HUDEP-2 (cell line): ENCODE measurements around the gene MOB4.
A peak's percentile ranks its signal among the peaks of the same experiment; 100 is the strongest.
"Not testable (repeated sequence)": the region's sequence is repeated elsewhere in the genome, so short reads cannot be mapped to it uniquely, and the experiment has no call there.

Experiments
- DNase-seq, 76 experiments: peaks; one replicate each; lab custom pipeline; 2025; ENCODE audit not compliant: unreplicated experiment in 76 of 76; lab: John Stamatoyannopoulos, UW

Gene MOB4

DNA sequence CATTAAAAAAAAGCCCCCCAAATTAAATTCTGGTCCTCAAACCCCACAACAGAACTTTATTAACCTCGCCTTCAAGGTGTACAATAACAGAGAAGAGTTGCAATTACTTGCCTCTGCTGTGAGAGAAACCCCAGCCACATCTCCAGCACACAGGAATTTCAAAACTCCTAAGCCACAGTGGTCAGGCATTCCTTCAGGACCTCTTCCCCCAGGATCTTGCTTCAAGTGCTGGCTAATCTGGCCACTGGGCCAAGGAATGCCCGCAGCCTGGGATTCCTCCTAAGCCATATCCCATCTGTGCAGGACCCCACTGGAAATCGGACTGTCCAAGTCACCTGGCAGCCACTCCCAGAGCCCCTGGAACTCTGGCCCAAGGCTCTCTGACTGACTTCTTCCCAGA, 64.3 kb downstream of the MOB4 start:
- not testable (repeated sequence) for DNase-seq

- not testable (repeated sequence) for DNase-seq
Measured at GRCh38 chr2:197587255-197587654, 71.4 kb downstream of the MOB4 start.

DNA sequence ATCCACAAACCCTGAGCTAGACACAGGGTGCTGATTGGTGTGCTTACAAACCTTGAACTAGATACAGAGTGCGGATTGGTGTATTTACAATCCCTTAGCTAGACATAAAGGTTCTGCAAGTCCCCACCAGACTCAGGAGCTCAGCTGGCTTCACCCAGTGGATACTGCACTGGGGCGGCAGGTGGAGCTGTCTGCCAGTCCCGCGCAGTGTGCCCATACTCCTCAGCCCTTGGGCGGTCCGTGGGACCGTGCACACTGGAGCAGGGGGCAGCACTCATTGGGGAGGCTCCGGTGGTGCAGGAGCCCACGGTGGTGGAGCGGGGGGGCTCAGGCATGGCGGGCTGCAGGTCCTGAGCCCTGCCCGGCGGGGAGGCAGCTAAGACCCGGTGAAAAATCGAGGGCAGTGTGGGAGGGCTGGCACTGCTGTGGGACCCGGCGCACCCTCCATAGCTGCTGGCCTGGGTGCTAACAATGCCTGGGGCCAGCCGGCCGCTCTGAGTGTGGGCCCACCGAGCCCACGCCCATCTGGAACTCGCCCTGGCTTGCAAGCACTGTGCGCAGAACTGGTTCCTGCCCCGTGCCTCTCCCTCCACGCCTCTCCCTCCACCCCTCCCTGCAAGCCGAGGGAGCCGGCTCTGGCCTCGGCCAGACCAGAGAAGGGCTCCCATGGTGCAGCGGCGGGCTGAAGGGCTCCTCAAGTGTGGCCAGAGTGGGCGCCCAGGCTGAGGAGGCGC, 75.6 kb downstream of the MOB4 start:
- DNase-seq: no peak

GRCh38 chr2:197596766-197597165, 80.9 kb downstream of the MOB4 start:
- no peak for DNase-seq

- no peak for DNase-seq
Measured at GRCh38 chr2:197597166-197597565, 81.3 kb downstream of the MOB4 start.

GRCh38 chr2:197598450-197598849, 82.6 kb downstream of the MOB4 start:
- DNase-seq: no peak

GRCh38 chr2:197599285-197599965, 83.6 kb downstream of the MOB4 start:
- DNase-seq: peak in 44 of 76 experiments; percentile 1 to 39 (median 14)

DNA sequence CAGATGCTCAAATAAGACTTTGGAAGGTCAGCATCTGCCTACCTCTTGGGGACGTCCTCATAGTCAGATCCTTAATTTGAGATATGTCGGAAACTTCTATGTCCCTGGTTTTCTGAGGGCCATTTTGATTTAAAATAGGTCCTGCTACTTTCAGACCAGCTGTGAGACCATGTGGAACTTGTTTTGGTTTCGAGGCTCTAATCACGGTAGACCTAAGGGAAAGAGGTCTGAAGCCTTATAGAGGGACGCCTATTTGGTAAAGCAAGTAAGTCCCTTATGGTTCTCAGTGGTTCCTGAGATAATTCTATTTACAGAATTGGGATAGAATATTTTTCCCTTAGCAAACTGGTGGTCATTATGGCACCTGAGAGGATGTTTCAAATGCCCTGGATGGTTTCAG, 84.4 kb downstream of the MOB4 start:
- DNase-seq: no peak

DNA sequence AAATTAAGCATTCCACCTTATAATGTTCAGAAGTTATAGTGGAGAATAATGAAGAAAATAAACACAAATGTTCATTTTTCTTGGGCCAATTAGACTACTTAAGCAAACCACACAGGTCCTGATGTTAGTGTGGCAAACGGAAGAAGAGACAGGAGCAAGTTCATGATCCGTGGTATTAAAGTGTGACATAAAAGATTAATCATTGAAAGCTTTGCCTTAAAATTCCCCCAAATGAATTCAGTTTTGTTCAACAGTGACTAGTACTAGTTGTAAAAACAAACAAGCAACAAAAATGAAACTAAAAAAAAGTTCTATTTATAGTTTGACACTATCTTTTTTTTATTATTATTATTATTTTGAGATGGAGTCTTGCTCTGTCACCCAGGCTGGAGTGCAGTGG, 85.9 kb downstream of the MOB4 start:
- no peak for DNase-seq
